DND-41 (cell line): ENCODE results near the gene KRCC1.
"Not testable (repeated sequence)": the region's sequence is repeated elsewhere in the genome, so short reads cannot be mapped to it uniquely, and the experiment has no call there.

Experiments used
- ATAC-seq: fragments of 200-7000 bp; cut with Tn5 transposase; 3 replicates; pipeline ENCODE4 v1.9.1; 2021; ENCODE audit warnings: low read depth; ENCODE audit not compliant: insufficient read depth
- DNase-seq: peaks from one replicate; pipeline ENCODE4 v3.0.0-alpha.2; 2020
- H2AFZ ChIP-seq: 2 replicates; pipeline ENCODE4 v1.6.0; 2012; ENCODE audit warnings: low read depth, low read length
- H3K27ac ChIP-seq: 2 replicates; pipeline ENCODE4 v1.5.1; 2012; ENCODE audit warnings: low read length, inconsistent platforms
- H3K27me3 ChIP-seq: fragments of 200-600 bp; sonication (generic); 2 replicates; pipeline ENCODE4 v1.6.0; 2012; ENCODE audit warnings: low read length, mild to moderate bottlenecking, inconsistent platforms; ENCODE audit not compliant: insufficient read depth, poor library complexity
- H3K36me3 ChIP-seq: 2 replicates; pipeline ENCODE4 v1.5.1; 2012; ENCODE audit warnings: low read length, inconsistent platforms; ENCODE audit not compliant: insufficient read depth
- H3K4me1 ChIP-seq: 2 replicates; pipeline ENCODE4 v1.5.1; 2012; ENCODE audit warnings: mild to moderate bottlenecking, low read length; ENCODE audit not compliant: insufficient read depth
- H3K4me2 ChIP-seq: 2 replicates; pipeline ENCODE4 v1.6.0; 2012; ENCODE audit warnings: mild to moderate bottlenecking, moderate library complexity, low read length, inconsistent platforms; ENCODE audit not compliant: insufficient read depth
- H3K4me3 ChIP-seq, 2 experiments: fragments of 200-600 bp in 1 of 2; shearing (Covaris generic) in 1 of 2; 2 replicates each; pipeline ENCODE4 v1.5.1; 2012 to 2016; ENCODE audit warnings: inconsistent platforms in 2 of 2, low read length in 2 of 2, mild to moderate bottlenecking in 2 of 2, low read depth in 1 of 2, moderate library complexity in 1 of 2
- H3K79me2 ChIP-seq: 2 replicates; pipeline ENCODE4 v1.6.0; 2012; ENCODE audit warnings: low read length, inconsistent platforms; ENCODE audit not compliant: insufficient read depth
- H3K9ac ChIP-seq: 2 replicates; pipeline ENCODE4 v1.6.0; 2012; ENCODE audit warnings: low read depth, mild to moderate bottlenecking, inconsistent platforms, low read length, moderate library complexity
- H3K9me3 ChIP-seq: 2 replicates; pipeline ENCODE4 v1.5.1; 2012; ENCODE audit warnings: low read length, moderate library complexity, mild to moderate bottlenecking, inconsistent platforms; ENCODE audit not compliant: insufficient read depth, severe bottlenecking
- H4K20me1 ChIP-seq: 2 replicates; pipeline ENCODE4 v1.6.0; 2012; ENCODE audit warnings: low read length; ENCODE audit not compliant: insufficient read depth
- CTCF ChIP-seq: IDR thresholded peaks from 2 replicates; pipeline ENCODE4 v1.5.1; 2012; ENCODE audit warnings: borderline replicate concordance, low read length, moderate library complexity, mild to moderate bottlenecking; ENCODE audit not compliant: poor library complexity, severe bottlenecking; ENCODE audit errors: extremely low read depth
- EZH2 ChIP-seq: IDR thresholded peaks from 3 replicates; pipeline ENCODE4 v1.6.1; 2012; ENCODE audit warnings: borderline replicate concordance, low read depth, mild to moderate bottlenecking, moderate library complexity, low read length, inconsistent platforms; ENCODE audit not compliant: severe bottlenecking

The KRCC1 gene

GRCh38 chr2:88019985-88020384 is 35.6 kb downstream of the KRCC1 start:
- Histone ChIP-seq H4K20me1 (no peaks in the 10 kb centered on the region), H3K27ac (no peak overlapping the region), H3K79me2 (no peaks in the 10 kb centered on the region), H3K27me3 (no peaks in the 10 kb centered on the region), H3K36me3 (no peaks in the 10 kb centered on the region), H3K9me3 (peaks cover 11% of the 10 kb centered on the region), H2AFZ (no peak overlapping the region), H3K4me3 (no peak overlapping the region), H3K9ac (no peak overlapping the region), H3K4me2 (no peak overlapping the region), H3K4me1 (no peaks in the 10 kb centered on the region)
- ATAC-seq (no peak), DNase-seq (no peak)
- TF ChIP-seq EZH2 (no peak), CTCF (no peak)

GRCh38 chr2:88018909-88019308 is 36.7 kb downstream of the KRCC1 start:
- H3K79me2 ChIP-seq = no peaks in the 10 kb centered on the region
- H3K9ac ChIP-seq = no peak overlapping the region
- DNase-seq (no peak), ATAC-seq (no peak)
- no peak overlapping the region for H3K4me2 ChIP-seq
- H2AFZ ChIP-seq = no peak overlapping the region
- no peaks in the 10 kb centered on the region for H3K4me1 ChIP-seq
- TF ChIP-seq EZH2 (no peak), CTCF (no peak)
- peaks cover 11% of the 10 kb centered on the region for H3K9me3 ChIP-seq
- no peaks in the 10 kb centered on the region for H3K27me3 ChIP-seq
- no peak overlapping the region for H3K27ac ChIP-seq
- no peak overlapping the region for H3K4me3 ChIP-seq
- H3K36me3 ChIP-seq = no peaks in the 10 kb centered on the region
- no peaks in the 10 kb centered on the region for H4K20me1 ChIP-seq

GRCh38 chr2:88018077-88018805 is 37.3 kb downstream of the KRCC1 start:
- H3K4me3 ChIP-seq, H3K9ac ChIP-seq, H3K27me3 ChIP-seq, ATAC-seq, H3K4me2 ChIP-seq, H4K20me1 ChIP-seq, H3K79me2 ChIP-seq, H3K27ac ChIP-seq, H3K4me1 ChIP-seq, DNase-seq, H2AFZ ChIP-seq, H3K36me3 ChIP-seq: not testable (repeated sequence)
- peaks cover 11% of the 10 kb centered on the region for H3K9me3 ChIP-seq

GRCh38 chr2:88017780-88018038 is 37.9 kb downstream of the KRCC1 start:
- H3K4me2 ChIP-seq, ATAC-seq, H3K4me1 ChIP-seq, DNase-seq, H3K9ac ChIP-seq, H2AFZ ChIP-seq, H3K27ac ChIP-seq, H3K79me2 ChIP-seq, H3K36me3 ChIP-seq, H4K20me1 ChIP-seq, H3K27me3 ChIP-seq, H3K4me3 ChIP-seq: not testable (repeated sequence)
- H3K9me3 ChIP-seq = peaks cover 11% of the 10 kb centered on the region
